ENCODE data around the gene DYRK4. TPM values are rescaled to one million over a fixed set of nuclear protein-coding genes. Genes with fewer than 3 reads are reported as not detected.

DYRK4 gene
- total RNA-seq, 1 experiment from 2014 or later = 13.3 TPM

DNA sequence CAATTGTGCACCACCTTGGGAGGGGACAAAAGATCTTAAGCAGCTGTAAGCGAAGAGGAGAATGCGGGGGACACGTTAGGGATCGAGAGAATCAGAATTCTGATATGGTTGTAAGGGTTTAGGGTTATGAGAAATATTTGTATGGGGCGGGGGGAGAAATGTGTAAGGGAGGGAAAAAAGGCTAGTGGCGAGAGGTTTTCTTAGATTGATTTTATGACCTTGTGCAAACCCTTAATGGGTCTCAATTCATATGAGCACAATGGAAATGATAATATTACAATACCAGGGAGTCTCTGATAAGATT lies 87.3 kb downstream of the DYRK4 start:
- Histone ChIP-seq H3K4me1 (ENCODE audit: control insufficient read depth, insufficient read depth, low read length) (peaks cover 5% of the 10 kb centered on the region; the same call in 1 of the 2 replicates), H3K27me3 (ENCODE audit: control insufficient read depth, insufficient read depth, low read length) (no peaks in the 10 kb centered on the region), H3K9me3 (ENCODE audit: control insufficient read depth, insufficient read depth, low read depth, low read length) (no peaks in the 10 kb centered on the region), H3K27ac (ENCODE audit: low read length) (peak overlapping the region; percentile 91), H3K36me3 (ENCODE audit: control insufficient read depth, insufficient read depth, low read length) (peaks cover 10% of the 10 kb centered on the region), H3K4me3 (ENCODE audit: low read depth in 2 of 2, low read length in 2 of 2) (peak overlapping the region; percentile 85 to 99)
- BruUV-seq (replicated peaks) = no TSS peak
- POLR2A ChIA-PET = no interaction called here
- CTCF ChIA-PET = interaction anchor here (0.7 kb wide), 2 partner anchors 106 to 353 kb away, joined by 3 to 7 read pairs; no protein-coding TSS in a partner anchor
- no peak for ATAC-seq
- in situ Hi-C loops (cut with HindIII; ENCODE audit: low pct_unique_long_range_greater_than_20kb, low sequenced_read_pairs) (no loop called here), intact Hi-C loops (cut with micrococcal nuclease; ENCODE audit: unreplicated experiment) (no loop called here)
- DNase-seq (ENCODE audit: low read depth, low spot score) = no peak
- TF ChIP-seq, protein P1, sequence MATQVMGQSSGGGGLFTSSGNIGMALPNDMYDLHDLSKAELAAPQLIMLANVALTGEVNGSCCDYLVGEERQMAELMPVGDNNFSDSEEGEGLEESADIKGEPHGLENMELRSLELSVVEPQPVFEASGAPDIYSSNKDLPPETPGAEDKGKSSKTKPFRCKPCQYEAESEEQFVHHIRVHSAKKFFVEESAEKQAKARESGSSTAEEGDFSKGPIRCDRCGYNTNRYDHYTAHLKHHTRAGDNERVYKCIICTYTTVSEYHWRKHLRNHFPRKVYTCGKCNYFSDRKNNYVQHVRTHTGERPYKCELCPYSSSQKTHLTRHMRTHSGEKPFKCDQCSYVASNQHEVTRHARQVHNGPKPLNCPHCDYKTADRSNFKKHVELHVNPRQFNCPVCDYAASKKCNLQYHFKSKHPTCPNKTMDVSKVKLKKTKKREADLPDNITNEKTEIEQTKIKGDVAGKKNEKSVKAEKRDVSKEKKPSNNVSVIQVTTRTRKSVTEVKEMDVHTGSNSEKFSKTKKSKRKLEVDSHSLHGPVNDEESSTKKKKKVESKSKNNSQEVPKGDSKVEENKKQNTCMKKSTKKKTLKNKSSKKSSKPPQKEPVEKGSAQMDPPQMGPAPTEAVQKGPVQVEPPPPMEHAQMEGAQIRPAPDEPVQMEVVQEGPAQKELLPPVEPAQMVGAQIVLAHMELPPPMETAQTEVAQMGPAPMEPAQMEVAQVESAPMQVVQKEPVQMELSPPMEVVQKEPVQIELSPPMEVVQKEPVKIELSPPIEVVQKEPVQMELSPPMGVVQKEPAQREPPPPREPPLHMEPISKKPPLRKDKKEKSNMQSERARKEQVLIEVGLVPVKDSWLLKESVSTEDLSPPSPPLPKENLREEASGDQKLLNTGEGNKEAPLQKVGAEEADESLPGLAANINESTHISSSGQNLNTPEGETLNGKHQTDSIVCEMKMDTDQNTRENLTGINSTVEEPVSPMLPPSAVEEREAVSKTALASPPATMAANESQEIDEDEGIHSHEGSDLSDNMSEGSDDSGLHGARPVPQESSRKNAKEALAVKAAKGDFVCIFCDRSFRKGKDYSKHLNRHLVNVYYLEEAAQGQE (IDR thresholded peaks at IDR 0.05; ENCODE audit: insufficient read depth in 1 of 2, low read depth in 2 of 2, low read length in 1 of 2) = no peak
- no peak for TF ChIP-seq POLR2AphosphoS5 (IDR thresholded peaks at IDR 0.05; ENCODE audit: low read depth, low read length)
- TF ChIP-seq SIN3A (IDR thresholded peaks at IDR 0.05; ENCODE audit: borderline replicate concordance, insufficient read depth, low read depth, low read length) = no peak
- TF ChIP-seq TCF7L2 (IDR thresholded peaks at IDR 0.05; ENCODE audit: low read depth, low read length) = no peak
- TF ChIP-seq, protein P2, sequence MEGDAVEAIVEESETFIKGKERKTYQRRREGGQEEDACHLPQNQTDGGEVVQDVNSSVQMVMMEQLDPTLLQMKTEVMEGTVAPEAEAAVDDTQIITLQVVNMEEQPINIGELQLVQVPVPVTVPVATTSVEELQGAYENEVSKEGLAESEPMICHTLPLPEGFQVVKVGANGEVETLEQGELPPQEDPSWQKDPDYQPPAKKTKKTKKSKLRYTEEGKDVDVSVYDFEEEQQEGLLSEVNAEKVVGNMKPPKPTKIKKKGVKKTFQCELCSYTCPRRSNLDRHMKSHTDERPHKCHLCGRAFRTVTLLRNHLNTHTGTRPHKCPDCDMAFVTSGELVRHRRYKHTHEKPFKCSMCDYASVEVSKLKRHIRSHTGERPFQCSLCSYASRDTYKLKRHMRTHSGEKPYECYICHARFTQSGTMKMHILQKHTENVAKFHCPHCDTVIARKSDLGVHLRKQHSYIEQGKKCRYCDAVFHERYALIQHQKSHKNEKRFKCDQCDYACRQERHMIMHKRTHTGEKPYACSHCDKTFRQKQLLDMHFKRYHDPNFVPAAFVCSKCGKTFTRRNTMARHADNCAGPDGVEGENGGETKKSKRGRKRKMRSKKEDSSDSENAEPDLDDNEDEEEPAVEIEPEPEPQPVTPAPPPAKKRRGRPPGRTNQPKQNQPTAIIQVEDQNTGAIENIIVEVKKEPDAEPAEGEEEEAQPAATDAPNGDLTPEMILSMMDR (IDR thresholded peaks at IDR 0.05) = no peak

DNA sequence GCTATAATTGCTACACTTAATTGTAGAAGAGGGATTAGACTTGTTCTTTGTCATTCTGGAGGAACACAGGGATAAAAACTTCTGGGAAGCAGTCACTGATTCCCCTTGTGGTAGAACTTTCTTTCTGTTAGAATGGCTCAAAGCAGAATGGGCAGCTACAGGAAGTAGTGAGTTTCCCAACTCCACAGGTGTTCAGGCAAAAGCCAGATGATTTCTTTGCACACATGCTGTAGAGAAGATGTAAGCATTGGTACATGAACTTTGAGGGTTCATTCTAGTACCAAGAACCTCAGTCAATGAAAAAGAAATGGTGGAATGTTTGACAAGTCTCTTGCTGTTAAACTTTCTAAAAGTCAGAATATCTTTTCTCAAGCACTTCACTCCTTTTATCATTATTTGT lies 91.2 kb downstream of the DYRK4 start:
- no TSS peak for BruUV-seq (replicated peaks)
- H3K9me3 ChIP-seq (ENCODE audit: control insufficient read depth, insufficient read depth, low read depth, low read length) = no peaks in the 10 kb centered on the region
- no peaks in the 10 kb centered on the region for H3K27me3 ChIP-seq (ENCODE audit: control insufficient read depth, insufficient read depth, low read length)
- no peak for ATAC-seq
- POLR2A ChIA-PET = no interaction called here
- peaks cover 18% of the 10 kb centered on the region for H3K36me3 ChIP-seq (ENCODE audit: control insufficient read depth, insufficient read depth, low read length)
- peaks cover 5% of the 10 kb centered on the region; the same call in 1 of the 2 replicates for H3K4me1 ChIP-seq (ENCODE audit: control insufficient read depth, insufficient read depth, low read length)
- H3K27ac ChIP-seq (ENCODE audit: low read length) = no peak overlapping the region
- intact Hi-C loops (cut with micrococcal nuclease; ENCODE audit: unreplicated experiment) (no loop called here), in situ Hi-C loops (cut with HindIII; ENCODE audit: low pct_unique_long_range_greater_than_20kb, low sequenced_read_pairs) (no loop called here)
- TF ChIP-seq, protein P2 (IDR thresholded peaks at IDR 0.05) = no peak
- TF ChIP-seq SIN3A (IDR thresholded peaks at IDR 0.05; ENCODE audit: borderline replicate concordance, insufficient read depth, low read depth, low read length) (no peak), POLR2AphosphoS5 (IDR thresholded peaks at IDR 0.05; ENCODE audit: low read depth, low read length) (no peak), TCF7L2 (IDR thresholded peaks at IDR 0.05; ENCODE audit: low read depth, low read length) (no peak)
- TF ChIP-seq, protein P1 (IDR thresholded peaks at IDR 0.05; ENCODE audit: insufficient read depth in 1 of 2, low read depth in 2 of 2, low read length in 1 of 2) = no peak
- CTCF ChIA-PET = interaction anchor here (0.5 kb wide), 1 partner anchor 295 kb away, joined by 3 read pairs; no protein-coding TSS in a partner anchor
- no peak overlapping the region for H3K4me3 ChIP-seq (ENCODE audit: low read depth in 2 of 2, low read length in 2 of 2)
- DNase-seq (ENCODE audit: low read depth, low spot score) = no peak

Measured in Panc1 (cell line).